Immature natural killer cell (primary cell): ENCODE results near the gene KYAT1. TPM values are rescaled to one million over a fixed set of nuclear protein-coding genes. Genes with fewer than 3 reads are reported as not detected.

Experiments
- DNase-seq, 3 donors: peaks; one replicate each; pipeline ENCODE4 v3.0.0; 2022; ENCODE audit warnings: mixed read lengths in 1 of 3
- H3K27ac Mint-ChIP-seq, 6 donors: one replicate each; pipeline ENCODE4 v1.8.0; 2020; ENCODE audit warnings: mixed read lengths in 6 of 6, mild to moderate bottlenecking in 5 of 6, inconsistent platforms in 4 of 6, moderate library complexity in 3 of 6
- H3K27me3 Mint-ChIP-seq, 3 donors: one replicate each; pipeline ENCODE4 v1.8.0; 2020 to 2021; ENCODE audit warnings: low read depth in 3 of 3, mild to moderate bottlenecking in 3 of 3, mixed read lengths in 3 of 3, moderate library complexity in 3 of 3, inconsistent platforms in 1 of 3
- H3K36me3 Mint-ChIP-seq, 3 donors: one replicate each; pipeline ENCODE4 v1.8.0; 2020; ENCODE audit warnings: mixed read lengths in 3 of 3, inconsistent platforms in 2 of 3, mild to moderate bottlenecking in 2 of 3
- H3K4me1 Mint-ChIP-seq, 2 donors: one replicate each; pipeline ENCODE4 v1.8.0; 2020; ENCODE audit warnings: inconsistent platforms in 2 of 2, mild to moderate bottlenecking in 2 of 2, mixed read lengths in 2 of 2, moderate library complexity in 1 of 2
- H3K4me3 Mint-ChIP-seq, 5 donors: one replicate each; pipeline ENCODE4 v1.8.0; 2020; ENCODE audit warnings: mild to moderate bottlenecking in 5 of 5, mixed read lengths in 5 of 5, inconsistent platforms in 3 of 5, moderate library complexity in 3 of 5
- H3K9me3 Mint-ChIP-seq, 6 donors: one replicate each; pipeline ENCODE4 v1.8.0; 2020; ENCODE audit warnings: mild to moderate bottlenecking in 6 of 6, mixed read lengths in 6 of 6, inconsistent platforms in 4 of 6, moderate library complexity in 3 of 6
- polyA plus RNA-seq, 3 donors: library from polyadenylated mRNA; unstranded; fragments of 300-500 nt; fragmentation: Illumina TruSeq; gene quantifications; one replicate each; pipeline ENCODE4 v1.2.3, GENCODE V29; 2021

KYAT1 gene
- 10 to 100 TPM in 1 of 3 donors, 1 to 10 TPM in 2; 9.6 to 10.1 (median 10.0) TPM for polyA plus RNA-seq

DNA sequence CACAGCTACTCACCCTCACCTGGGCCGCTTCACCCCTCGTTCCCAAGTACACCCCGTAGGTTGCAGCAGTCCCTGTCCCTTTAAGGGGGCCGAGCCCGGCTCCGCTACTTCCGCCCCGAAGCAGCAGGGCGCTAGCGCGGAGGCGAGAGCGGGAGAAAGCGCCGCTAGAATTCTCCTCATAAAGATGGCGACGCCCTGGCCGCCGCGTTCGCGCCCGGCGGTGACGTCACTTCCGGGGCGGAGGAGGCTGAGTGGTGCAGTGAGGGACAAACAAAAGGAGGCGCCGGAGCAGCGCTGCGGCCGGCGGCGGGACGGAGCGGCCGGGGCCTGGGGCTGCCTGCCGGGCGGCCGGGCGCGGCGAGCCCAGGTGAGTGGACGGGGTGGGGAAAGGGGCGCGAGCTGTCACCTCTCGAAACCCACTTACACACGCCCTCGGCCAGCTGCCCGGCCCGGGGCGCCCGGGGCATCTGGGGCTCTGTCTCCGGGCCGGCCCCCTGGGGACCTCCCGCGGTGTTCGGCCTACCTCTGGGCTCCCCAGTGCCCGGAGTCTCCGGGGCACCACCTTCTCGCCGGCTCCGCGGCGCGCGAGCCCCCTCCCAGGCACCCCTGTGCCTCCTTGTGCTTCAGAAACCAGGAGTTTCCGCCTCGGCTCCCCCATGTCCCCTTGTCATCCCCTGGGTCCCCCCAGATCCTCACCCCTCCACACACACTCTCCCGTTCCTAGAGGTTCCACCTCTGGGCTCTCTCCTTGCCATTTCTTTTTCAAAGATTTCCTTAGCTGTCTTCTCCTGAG, at the start of gene KYAT1, which contains the start of gene LRRC8A:
Gene KYAT1 (minus strand): TSS at position 67 of the 793 bp plus-strand sequence. CDS start 36,545 bp downstream, outside the sequence.
Gene LRRC8A (plus strand): TSS at position 250 of the 793 bp plus-strand sequence. CDS start 25,032 bp downstream, outside the sequence.
- peaks cover 3 to 8% (median 5%) of the 10 kb centered on the region in 3 donors for H3K36me3 Mint-ChIP-seq
- H3K4me1 Mint-ChIP-seq, result peaks cover 58 to 59% of the 10 kb centered on the region in 2 donors
- DNase-seq, result peak; percentile 97
- H3K4me3 Mint-ChIP-seq, result peak within 1 kb of the TSS; percentile 98 to 99 (median 98)
- peak within 1 kb of the TSS; percentile 92 to 98 (median 98) for H3K27ac Mint-ChIP-seq
- peaks cover 7 to 8% (median 8%) of the 10 kb centered on the region in 3 donors for H3K27me3 Mint-ChIP-seq
- no peaks in the 10 kb centered on the region for H3K9me3 Mint-ChIP-seq

DNA sequence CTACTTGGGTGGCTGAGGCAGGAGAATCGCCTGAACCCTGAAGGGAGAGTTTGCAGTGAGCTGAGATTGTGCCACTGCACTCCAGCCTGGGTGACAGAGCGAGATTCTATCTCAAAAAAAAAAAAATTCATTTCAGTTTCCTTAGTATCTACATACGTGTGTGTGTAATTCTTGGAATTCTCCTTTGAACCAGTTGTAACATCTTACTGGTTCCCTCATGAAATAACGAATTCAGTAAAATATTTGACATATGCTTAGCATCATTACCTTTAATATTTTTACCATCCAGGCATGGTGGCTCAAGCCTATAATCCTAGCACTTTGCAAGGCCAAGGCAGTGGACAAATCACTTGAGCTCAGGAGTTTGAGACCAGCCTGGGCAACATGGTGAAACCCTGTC, 47.8 kb upstream of the KYAT1 start:
- no peaks in the 10 kb centered on the region for H3K9me3 Mint-ChIP-seq
- peaks cover 0 to 3% (median 0%) of the 10 kb centered on the region in 3 donors for H3K27me3 Mint-ChIP-seq
- no peak overlapping the region for H3K27ac Mint-ChIP-seq
- no peak overlapping the region for H3K4me3 Mint-ChIP-seq
- H3K36me3 Mint-ChIP-seq, result peaks cover 0 to 4% (median 0%) of the 10 kb centered on the region in 3 donors
- no peak for DNase-seq
- peaks cover 12 to 17% of the 10 kb centered on the region in 2 donors for H3K4me1 Mint-ChIP-seq

- Mint-ChIP-seq H3K36me3 (peaks cover 0 to 4% (median 0%) of the 10 kb centered on the region in 3 donors), H3K4me1 (peaks cover 13 to 18% of the 10 kb centered on the region in 2 donors), H3K27me3 (peaks cover 0 to 2% (median 0%) of the 10 kb centered on the region in 3 donors), H3K9me3 (no peaks in the 10 kb centered on the region), H3K27ac (no peak overlapping the region), H3K4me3 (no peak overlapping the region)
- no peak for DNase-seq
Observed at GRCh38 chr9:128928624-128929023, 46.9 kb upstream of the KYAT1 start.

DNA sequence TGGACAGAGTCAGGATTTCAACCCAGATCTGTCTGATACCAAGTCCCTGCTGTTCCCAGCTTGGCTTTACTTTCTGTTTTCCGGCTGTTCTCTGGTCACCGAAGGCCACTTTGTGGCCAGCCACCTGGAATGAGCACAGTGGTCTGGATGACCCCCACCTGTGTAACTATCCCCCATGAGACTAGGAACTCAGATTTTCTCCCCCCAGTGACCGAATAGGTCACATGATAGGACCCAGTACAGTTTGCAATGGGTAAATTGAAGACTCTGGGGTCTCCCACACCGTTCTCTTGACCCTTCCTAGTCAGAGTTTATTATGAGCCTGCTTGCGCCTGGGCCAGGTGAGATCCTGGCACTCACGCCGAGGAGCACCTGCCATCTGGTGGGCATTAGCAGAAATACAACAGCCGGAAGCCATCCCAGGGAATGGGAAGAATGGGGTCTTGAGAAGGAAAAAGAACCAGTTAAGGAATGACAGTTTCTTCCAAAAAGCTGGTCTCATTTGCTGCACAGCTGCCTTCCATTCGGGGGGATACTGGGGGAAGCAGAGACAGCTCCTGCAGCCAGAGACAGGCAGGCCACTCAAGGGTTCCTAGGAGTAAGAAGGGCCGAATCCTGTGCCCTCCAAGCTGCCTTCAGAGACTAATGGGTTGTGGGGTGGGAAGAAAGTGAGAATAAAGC, 46.1 kb upstream of the KYAT1 start:
- DNase-seq, result peak; percentile 40 to 55 (median 51)
- Mint-ChIP-seq H3K9me3 (no peaks in the 10 kb centered on the region), H3K27me3 (peaks cover 0 to 2% (median 0%) of the 10 kb centered on the region in 3 donors), H3K27ac (peak overlapping the region in 5 of 6 donors; percentile 5 to 84 (median 73)), H3K4me3 (peak overlapping the region in 2 of 5 donors; percentile 29 to 41), H3K4me1 (peaks cover 20 to 26% of the 10 kb centered on the region in 2 donors), H3K36me3 (peaks cover 0 to 4% (median 0%) of the 10 kb centered on the region in 3 donors)

DNA sequence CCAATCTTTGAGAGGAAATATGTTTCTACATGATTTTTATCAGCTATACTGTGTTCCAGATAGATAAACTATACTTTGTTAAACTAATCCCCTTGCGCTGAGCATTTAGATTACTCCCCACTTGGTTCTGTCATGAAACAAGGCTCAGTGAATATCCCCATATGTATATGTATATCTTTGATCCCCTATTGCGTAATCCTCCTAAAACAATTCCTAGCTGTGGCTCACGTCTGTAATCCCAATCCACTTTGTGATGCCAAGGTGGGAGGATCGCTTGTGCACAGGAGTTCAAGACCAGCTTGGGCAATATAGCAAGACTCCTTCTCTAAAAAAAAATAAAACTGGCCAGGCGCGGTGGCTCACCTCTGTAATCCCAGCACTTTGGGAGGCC, 41.7 kb upstream of the KYAT1 start:
- peaks cover 0 to 4% (median 3%) of the 10 kb centered on the region in 3 donors for H3K27me3 Mint-ChIP-seq
- DNase-seq, result no peak
- no peaks in the 10 kb centered on the region for H3K9me3 Mint-ChIP-seq
- H3K4me1 Mint-ChIP-seq, result peaks cover 41 to 44% of the 10 kb centered on the region in 2 donors
- H3K4me3 Mint-ChIP-seq, result peak overlapping the region in 2 of 5 donors; percentile 51 to 70
- peak overlapping the region; percentile 85 to 95 (median 90) for H3K27ac Mint-ChIP-seq
- H3K36me3 Mint-ChIP-seq, result peaks cover 0 to 9% (median 0%) of the 10 kb centered on the region in 3 donors

DNA sequence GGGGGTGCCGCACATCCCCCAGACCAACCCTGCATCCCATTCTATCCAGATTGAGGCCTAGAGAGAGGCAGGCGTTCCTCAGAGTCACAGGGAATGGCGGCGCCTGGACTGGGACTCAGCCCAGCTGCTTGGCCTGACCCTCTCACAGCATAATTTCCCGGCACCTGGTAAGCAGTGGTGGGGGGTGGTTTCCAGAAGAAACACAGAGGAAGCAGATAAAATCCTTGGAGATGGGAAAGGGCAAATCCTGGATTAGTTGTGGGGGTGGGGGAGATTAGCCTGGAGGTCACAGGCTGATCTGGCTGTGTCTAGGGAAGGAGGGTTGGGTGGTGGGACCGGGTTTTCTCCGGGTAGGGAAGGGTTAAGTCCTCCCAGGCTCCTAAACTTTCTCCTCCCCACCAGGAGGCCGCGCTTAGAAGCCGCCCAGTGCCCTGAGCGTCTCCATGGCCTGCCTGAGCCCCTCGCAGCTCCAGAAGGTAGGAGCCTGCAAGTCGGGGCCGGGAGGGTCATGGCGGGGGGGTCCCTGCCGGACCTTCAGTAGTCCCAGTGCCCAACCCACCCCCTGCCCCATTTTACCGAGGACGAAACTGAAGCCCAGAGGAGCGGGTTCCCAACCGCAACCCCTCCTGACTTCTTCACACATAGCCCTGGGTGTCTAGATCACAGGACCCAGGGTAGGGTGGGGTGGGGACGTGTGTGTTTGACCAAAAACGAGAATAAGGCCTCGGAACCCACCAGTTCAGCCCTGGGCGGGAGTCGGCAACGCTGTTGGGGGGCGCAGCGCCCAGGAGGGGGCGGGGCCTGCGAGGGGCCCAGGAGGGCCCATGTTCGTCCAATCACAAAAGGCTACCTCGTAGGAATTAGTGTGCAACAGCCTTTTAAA, 40.4 kb upstream of the KYAT1 start:
- peak; percentile 64 to 71 (median 64) for DNase-seq
- H3K27ac Mint-ChIP-seq, result peak overlapping the region; percentile 85 to 95 (median 90)

DNA sequence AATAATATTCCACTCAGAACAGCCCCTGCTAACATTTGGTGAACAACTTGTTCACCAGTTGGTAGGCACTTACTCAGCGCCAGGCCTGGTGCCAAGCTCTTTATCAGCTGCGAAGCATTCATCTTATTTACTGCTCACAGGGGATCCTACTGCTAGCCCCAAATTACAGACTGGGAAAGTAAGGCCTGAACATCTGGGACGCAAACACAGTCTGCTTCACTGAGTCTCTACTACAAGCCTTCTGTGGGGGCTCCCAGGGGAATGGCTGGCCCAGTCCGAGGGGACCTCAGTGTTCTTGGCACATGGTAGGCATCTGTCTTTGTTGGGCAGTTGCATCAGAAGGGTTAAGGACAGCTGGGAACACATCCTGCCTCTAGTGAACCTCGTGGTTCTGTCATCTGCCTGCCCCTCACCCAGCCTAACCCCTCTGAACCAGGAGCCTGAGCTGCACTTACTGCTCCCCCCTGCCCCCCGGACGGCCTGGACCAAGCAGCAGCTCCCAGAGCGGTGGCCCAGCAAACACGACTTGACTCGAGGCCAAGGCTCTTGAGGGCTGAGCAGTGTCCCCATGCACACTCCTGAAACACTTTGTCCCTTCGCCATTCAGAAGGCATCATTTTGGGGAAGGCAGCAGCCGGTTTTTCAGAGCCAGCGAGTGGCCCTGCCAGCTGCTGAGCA, 38.8 kb upstream of the KYAT1 start, which contains the start of gene PHYHD1:
Gene PHYHD1 (plus strand): TSS at position 602 of the 678 bp plus-strand sequence. CDS start 1,342 bp downstream, outside the sequence.
- DNase-seq, result no peak
- Mint-ChIP-seq H3K4me1 (peaks cover 29 to 32% of the 10 kb centered on the region in 2 donors), H3K27me3 (peaks cover 2 to 4% (median 2%) of the 10 kb centered on the region in 3 donors), H3K4me3 (peak within 1 kb of the TSS; percentile 40 to 84 (median 59)), H3K9me3 (no peaks in the 10 kb centered on the region), H3K36me3 (peaks cover 0 to 24% (median 6%) of the 10 kb centered on the region in 3 donors), H3K27ac (peak within 1 kb of the TSS; percentile 85 to 95 (median 90))

More for the DNA sequence above, 40.4 kb upstream of the KYAT1 start:
- H3K4me3 Mint-ChIP-seq, result peak overlapping the region; percentile 64 to 84 (median 71)
- H3K9me3 Mint-ChIP-seq, result no peaks in the 10 kb centered on the region
- peaks cover 0 to 16% (median 6%) of the 10 kb centered on the region in 3 donors for H3K36me3 Mint-ChIP-seq
- H3K27me3 Mint-ChIP-seq, result peaks cover 0 to 4% (median 3%) of the 10 kb centered on the region in 3 donors
- H3K4me1 Mint-ChIP-seq, result peaks cover 34 to 37% of the 10 kb centered on the region in 2 donors

- H3K27me3 Mint-ChIP-seq, result peaks cover 2 to 4% (median 4%) of the 10 kb centered on the region in 3 donors
- H3K4me1 Mint-ChIP-seq, result peaks cover 29% of the 10 kb centered on the region in 2 donors
- H3K27ac Mint-ChIP-seq, result peak overlapping the region; percentile 62 to 85 (median 74)
- H3K4me3 Mint-ChIP-seq, result no peak overlapping the region
- DNase-seq, result no peak
- H3K9me3 Mint-ChIP-seq, result no peaks in the 10 kb centered on the region
- peaks cover 0 to 25% (median 6%) of the 10 kb centered on the region in 3 donors for H3K36me3 Mint-ChIP-seq
Observed at GRCh38 chr9:128919402-128920089, 37.8 kb upstream of the KYAT1 start.

- H3K36me3 Mint-ChIP-seq, result peaks cover 0 to 25% (median 6%) of the 10 kb centered on the region in 3 donors
- no peaks in the 10 kb centered on the region for H3K9me3 Mint-ChIP-seq
- peaks cover 2 to 4% (median 4%) of the 10 kb centered on the region in 3 donors for H3K27me3 Mint-ChIP-seq
- peak overlapping the region; percentile 62 to 85 (median 74) for H3K27ac Mint-ChIP-seq
- peaks cover 29% of the 10 kb centered on the region in 2 donors for H3K4me1 Mint-ChIP-seq
- H3K4me3 Mint-ChIP-seq, result no peak overlapping the region
- DNase-seq, result no peak
Observed at GRCh38 chr9:128918921-128919320, 37.2 kb upstream of the KYAT1 start.

GRCh38 chr9:128917151-128917849, 35.5 kb upstream of the KYAT1 start:
- Mint-ChIP-seq H3K27ac (peak overlapping the region in 4 of 6 donors; percentile 35 to 76 (median 58)), H3K27me3 (peaks cover 2 to 4% (median 4%) of the 10 kb centered on the region in 3 donors), H3K9me3 (no peaks in the 10 kb centered on the region), H3K36me3 (peaks cover 0 to 25% (median 6%) of the 10 kb centered on the region in 3 donors), H3K4me1 (peaks cover 29 to 33% of the 10 kb centered on the region in 2 donors), H3K4me3 (no peak overlapping the region)
- DNase-seq, result no peak

- Mint-ChIP-seq H3K27me3 (peaks cover under 1 to 4% (median 4%) of the 10 kb centered on the region in 3 donors), H3K27ac (peak overlapping the region in 3 of 6 donors; percentile 23 to 60 (median 53)), H3K9me3 (no peaks in the 10 kb centered on the region), H3K4me3 (no peak overlapping the region), H3K4me1 (peaks cover 29 to 33% of the 10 kb centered on the region in 2 donors), H3K36me3 (peaks cover 0 to 25% (median 6%) of the 10 kb centered on the region in 3 donors)
- no peak for DNase-seq
Observed at GRCh38 chr9:128916745-128917144, 35.0 kb upstream of the KYAT1 start.
